ENCODE results near the gene FOXK2. TPM values are rescaled to one million over a fixed set of nuclear protein-coding genes. Genes with fewer than 3 reads are reported as not detected.

Gene FOXK2
- total and polyA plus RNA-seq, 2 donors (not counting 3 experiments of a cell fraction or from before 2014, with no cell fraction given): 33.4 to 79.3 TPM

DNA sequence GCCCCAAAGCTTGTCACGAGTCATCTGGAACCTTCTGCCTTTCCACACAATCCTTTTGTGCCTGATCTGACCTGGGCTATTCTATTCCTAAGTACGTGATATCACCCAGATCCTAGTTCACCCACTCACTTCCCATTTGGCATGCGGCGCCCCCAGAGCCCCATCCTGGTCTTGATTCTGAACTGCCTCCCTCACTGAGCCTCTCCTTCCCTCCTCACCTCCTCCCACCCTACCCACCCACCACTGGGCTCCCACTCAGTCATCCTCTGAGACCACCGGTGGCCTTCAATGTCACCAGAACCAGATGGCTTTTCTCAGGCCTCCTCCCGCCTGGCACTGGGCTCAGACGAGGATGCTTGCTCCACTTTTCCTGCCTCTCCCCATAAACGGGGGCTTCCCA is 110.2 kb downstream of the FOXK2 start:
- DNase-seq (ENCODE audit: low read depth, low spot score): no peak
- intact Hi-C loops (cut with micrococcal nuclease): no loop called here
- Histone ChIP-seq H3K4me2 (ENCODE audit: insufficient read depth, low read length) (no peak overlapping the region), H3K79me2 (ENCODE audit: control insufficient read depth, insufficient read depth, low read length) (peaks cover 28% of the 10 kb centered on the region), H3K9ac (replicated peaks; ENCODE audit: extremely low read depth, insufficient read depth, low read length) (no peak overlapping the region), H3K27ac (ENCODE audit: insufficient read depth, low read depth, low read length) (no peak overlapping the region), H4K20me1 (replicated peaks; ENCODE audit: control insufficient read depth, extremely low read depth, insufficient read depth, low read length) (no peaks in the 10 kb centered on the region), H3K9me1 (replicated peaks; ENCODE audit: control insufficient read depth, extremely low read depth, insufficient read depth, low read length) (no peaks in the 10 kb centered on the region), H3K9me3 (replicated peaks; ENCODE audit: control insufficient read depth, insufficient read depth, low read length) (no peaks in the 10 kb centered on the region), H3K4me1 (ENCODE audit: control insufficient read depth, extremely low read depth, insufficient read depth, low read length) (no peaks in the 10 kb centered on the region), H3K27me3 (ENCODE audit: control insufficient read depth in 2 of 2, insufficient read depth in 2 of 2, low read length in 2 of 2) (no peaks in the 10 kb centered on the region), H2AFZ (ENCODE audit: low read depth, low read length) (no peak overlapping the region), H3K4me3 (replicated peaks in 1 of 3; ENCODE audit: insufficient read depth in 1 of 3, low read depth in 1 of 3, low read length in 3 of 3) (no peak overlapping the region), H3K36me3 (ENCODE audit: control insufficient read depth in 2 of 2, extremely low read depth in 1 of 2, insufficient read depth in 2 of 2, low read length in 2 of 2) (peaks cover 3 to 30% of the 10 kb centered on the region in 2 experiments)
- TF ChIP-seq EZH2 (IDR thresholded peaks at IDR 0.05; ENCODE audit: borderline replicate concordance, low read depth, low read length, severe bottlenecking): no peak
- no peak for TF ChIP-seq JUN (IDR thresholded peaks at IDR 0.05; ENCODE audit: borderline replicate concordance, insufficient read depth, insufficient read length, low read depth)
- no peak for TF ChIP-seq POLR2A (IDR thresholded peaks at IDR 0.05; ENCODE audit: low read depth, low read length)
- TF ChIP-seq, protein P1, sequence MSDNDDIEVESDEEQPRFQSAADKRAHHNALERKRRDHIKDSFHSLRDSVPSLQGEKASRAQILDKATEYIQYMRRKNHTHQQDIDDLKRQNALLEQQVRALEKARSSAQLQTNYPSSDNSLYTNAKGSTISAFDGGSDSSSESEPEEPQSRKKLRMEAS (IDR thresholded peaks at IDR 0.05; ENCODE audit: insufficient read depth, insufficient read length): no peak
- TF ChIP-seq FOS (IDR thresholded peaks at IDR 0.05; ENCODE audit: borderline replicate concordance, insufficient read depth, low read length): no peak
- no peak for TF ChIP-seq MYC (IDR thresholded peaks at IDR 0.05; ENCODE audit: low read depth, low read length)
- BruUV-seq (replicated peaks): no TSS peak
- dilution Hi-C loops (cut with MboI; ENCODE audit: extremely low pct_ligation_motif_present, low sequenced_read_pairs): no loop called here
- CTCF ChIA-PET: no interaction called here
- no peak for FAIRE-seq
- POLR2A ChIA-PET: no interaction called here

DNA sequence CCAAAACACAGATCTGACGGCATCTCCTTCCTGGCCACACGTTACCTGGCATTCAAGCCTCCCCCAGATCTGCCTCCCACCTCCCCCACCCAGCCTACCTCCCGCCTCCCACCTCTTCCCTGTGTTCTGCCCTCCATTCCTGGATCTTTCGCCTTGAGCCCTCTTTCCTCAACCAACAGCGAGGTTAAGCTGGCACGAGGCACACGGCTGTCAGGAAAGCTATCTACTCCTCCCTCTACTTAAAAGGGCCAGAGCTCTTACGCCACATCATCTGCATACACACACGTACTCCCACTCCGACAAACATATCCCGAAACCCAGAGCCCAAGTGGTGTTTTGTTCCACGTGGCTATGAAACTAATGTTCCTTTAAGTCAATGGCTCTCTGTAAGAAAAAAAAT is 110.7 kb downstream of the FOXK2 start:
- no peaks in the 10 kb centered on the region for H3K9me1 ChIP-seq (replicated peaks; ENCODE audit: control insufficient read depth, extremely low read depth, insufficient read depth, low read length)
- no peak overlapping the region for H3K27ac ChIP-seq (ENCODE audit: insufficient read depth, low read depth, low read length)
- BruUV-seq (replicated peaks): no TSS peak
- DNase-seq (ENCODE audit: low read depth, low spot score): no peak
- H3K9me3 ChIP-seq (replicated peaks; ENCODE audit: control insufficient read depth, insufficient read depth, low read length): no peaks in the 10 kb centered on the region
- H4K20me1 ChIP-seq (replicated peaks; ENCODE audit: control insufficient read depth, extremely low read depth, insufficient read depth, low read length): no peaks in the 10 kb centered on the region
- POLR2A ChIA-PET: no interaction called here
- no peak overlapping the region for H2AFZ ChIP-seq (ENCODE audit: low read depth, low read length)
- no peaks in the 10 kb centered on the region for H3K4me1 ChIP-seq (ENCODE audit: control insufficient read depth, extremely low read depth, insufficient read depth, low read length)
- no peaks in the 10 kb centered on the region for H3K27me3 ChIP-seq (ENCODE audit: control insufficient read depth in 2 of 2, insufficient read depth in 2 of 2, low read length in 2 of 2)
- CTCF ChIA-PET: no interaction called here
- H3K4me3 ChIP-seq (replicated peaks in 1 of 3; ENCODE audit: insufficient read depth in 1 of 3, low read depth in 1 of 3, low read length in 3 of 3): no peak overlapping the region
- no peak overlapping the region for H3K9ac ChIP-seq (replicated peaks; ENCODE audit: extremely low read depth, insufficient read depth, low read length)
- no peak for FAIRE-seq
- dilution Hi-C loops (cut with MboI; ENCODE audit: extremely low pct_ligation_motif_present, low sequenced_read_pairs): no loop called here
- peaks cover 3 to 26% of the 10 kb centered on the region in 2 experiments for H3K36me3 ChIP-seq (ENCODE audit: control insufficient read depth in 2 of 2, extremely low read depth in 1 of 2, insufficient read depth in 2 of 2, low read length in 2 of 2)
- H3K4me2 ChIP-seq (ENCODE audit: insufficient read depth, low read length): no peak overlapping the region
- peaks cover 31% of the 10 kb centered on the region for H3K79me2 ChIP-seq (ENCODE audit: control insufficient read depth, insufficient read depth, low read length)
- intact Hi-C loops (cut with micrococcal nuclease): no loop called here
- no peak for TF ChIP-seq EZH2 (IDR thresholded peaks at IDR 0.05; ENCODE audit: borderline replicate concordance, low read depth, low read length, severe bottlenecking)
- TF ChIP-seq JUN (IDR thresholded peaks at IDR 0.05; ENCODE audit: borderline replicate concordance, insufficient read depth, insufficient read length, low read depth): no peak
- TF ChIP-seq, protein P1 (IDR thresholded peaks at IDR 0.05; ENCODE audit: insufficient read depth, insufficient read length): no peak
- no peak for TF ChIP-seq FOS (IDR thresholded peaks at IDR 0.05; ENCODE audit: borderline replicate concordance, insufficient read depth, low read length)
- TF ChIP-seq MYC (IDR thresholded peaks at IDR 0.05; ENCODE audit: low read depth, low read length): no peak

Data from endothelial cell of umbilical vein (primary cell).